ENCODE measurements around the gene RAMACL. TPM values are rescaled to one million over a fixed set of nuclear protein-coding genes. Genes with fewer than 3 reads are reported as not detected.

The RAMACL gene
- total RNA-seq, 6 experiments from 2014 or later: 0.19 to 1.4 (median 0.65) TPM

- H3K4me3 ChIP-seq: peak within 1 kb of the TSS; percentile 71 to 92 (median 85)
- DNase-seq (peak; percentile 100), ATAC-seq (peak; percentile 90 to 96 (median 92))
- 0% methylated on average over 43 of the region's 87 CpGs for WGBS (ENCODE audit: insufficient coverage, low coverage, low lambda C conversion rate, missing lambda C conversion rate)
- intact Hi-C loops (cut with DNase I): no loop called here
- H3K27ac ChIP-seq: peak within 1 kb of the TSS; percentile 57 to 80 (median 69)
- no peaks in the 10 kb centered on the region for H3K27me3 ChIP-seq
- no peaks in the 10 kb centered on the region for H3K36me3 ChIP-seq
- TF ChIP-seq POLR2A (IDR thresholded peaks at IDR 0.05) (peak; percentile 92), CTCF (IDR thresholded peaks at IDR 0.05) (peak in 3 of 4 donors; percentile 19 to 37 (median 31))
- H3K9me3 ChIP-seq: no peaks in the 10 kb centered on the region
- peaks cover 0 to 16% (median 4%) of the 10 kb centered on the region in 4 donors for H3K4me1 ChIP-seq
These were observed 40.8 kb upstream of the RAMACL start, which contains the start of gene RPS6KA2 for GRCh38 chr6:166627033-166627874. Gene RPS6KA2, minus strand, starts transcription at chr6:166627251. Its CDS starts 232 bp downstream, at chr6:166627019.

GRCh38 chr6:166626177-166627032 lies 39.9 kb upstream of the RAMACL start:
- Histone ChIP-seq H3K4me3 (peak overlapping the region; percentile 71 to 92 (median 85)), H3K27me3 (no peaks in the 10 kb centered on the region), H3K4me1 (peaks cover 0 to 16% (median 4%) of the 10 kb centered on the region in 4 donors), H3K27ac (peak overlapping the region; percentile 51 to 71 (median 68)), H3K36me3 (no peaks in the 10 kb centered on the region), H3K9me3 (no peaks in the 10 kb centered on the region)
- ATAC-seq (peak in 2 of 4 donors; percentile 1 to 2), DNase-seq (peak; percentile 48 to 67 (median 60))
- intact Hi-C loops (cut with DNase I): no loop called here
- WGBS (ENCODE audit: insufficient coverage, low coverage, low lambda C conversion rate, missing lambda C conversion rate): 4% methylated on average over 12 of the region's 66 CpGs
- TF ChIP-seq POLR2A (IDR thresholded peaks at IDR 0.05): no peak
- TF ChIP-seq CTCF (IDR thresholded peaks at IDR 0.05): peak in 1 of 4 donors; percentile 6

GRCh38 chr6:166625356-166625755 lies 38.9 kb upstream of the RAMACL start:
- TF ChIP-seq POLR2A (IDR thresholded peaks at IDR 0.05) (no peak), CTCF (IDR thresholded peaks at IDR 0.05) (no peak)
- Histone ChIP-seq H3K36me3 (no peaks in the 10 kb centered on the region), H3K27ac (no peak overlapping the region), H3K4me1 (peaks cover under 1 to 17% (median 4%) of the 10 kb centered on the region in 4 donors), H3K27me3 (no peaks in the 10 kb centered on the region), H3K4me3 (no peak overlapping the region), H3K9me3 (no peaks in the 10 kb centered on the region)
- intact Hi-C loops (cut with DNase I): no loop called here
- ATAC-seq (no peak), DNase-seq (no peak)
- 52% methylated on average over 5 of the region's 5 CpGs for WGBS (ENCODE audit: insufficient coverage, low coverage, low lambda C conversion rate, missing lambda C conversion rate)

GRCh38 chr6:166624275-166624674 lies 37.8 kb upstream of the RAMACL start:
- WGBS (ENCODE audit: insufficient coverage, low coverage, low lambda C conversion rate, missing lambda C conversion rate): 64% methylated on average over 4 of the region's 4 CpGs
- Histone ChIP-seq H3K4me1 (peaks cover 2 to 21% (median 4%) of the 10 kb centered on the region in 4 donors), H3K27me3 (no peaks in the 10 kb centered on the region), H3K36me3 (no peaks in the 10 kb centered on the region), H3K27ac (no peak overlapping the region), H3K9me3 (no peaks in the 10 kb centered on the region), H3K4me3 (no peak overlapping the region)
- TF ChIP-seq POLR2A (IDR thresholded peaks at IDR 0.05): no peak
- TF ChIP-seq CTCF (IDR thresholded peaks at IDR 0.05): no peak
- no peak for DNase-seq
- no peak for ATAC-seq
- intact Hi-C loops (cut with DNase I): no loop called here
